HG03520 (cell line): ENCODE data around the gene MSMB.
"Not testable (repeated sequence)": the region's sequence is repeated elsewhere in the genome, so short reads cannot be mapped to it uniquely, and the experiment has no call there.

ENCODE experiments used
- ATAC-seq: cut with Tn5 transposase; IDR thresholded peaks from one replicate; pipeline ENCODE4 v1.9.1; 2021; ENCODE audit warnings: mild to moderate bottlenecking, moderate library complexity; ENCODE audit not compliant: unreplicated experiment

Gene MSMB

GRCh38 chr10:46014683-46015405 is 31.2 kb downstream of the MSMB start:
- no peak for ATAC-seq

GRCh38 chr10:46014206-46014605 is 31.9 kb downstream of the MSMB start:
- ATAC-seq: no peak

GRCh38 chr10:46012746-46013145 is 33.3 kb downstream of the MSMB start:
- no peak for ATAC-seq

GRCh38 chr10:46006219-46006618 is 39.9 kb downstream of the MSMB start:
- ATAC-seq: no peak

GRCh38 chr10:46005383-46005782 is 40.7 kb downstream of the MSMB start:
- ATAC-seq: no peak

- no peak for ATAC-seq
Observed at GRCh38 chr10:46004963-46005362, 41.1 kb downstream of the MSMB start.

GRCh38 chr10:46002916-46003693 is 43.0 kb downstream of the MSMB start:
- no peak for ATAC-seq

GRCh38 chr10:46002189-46002687 is 43.8 kb downstream of the MSMB start:
- not testable (repeated sequence) for ATAC-seq

GRCh38 chr10:46001187-46001756 is 44.8 kb downstream of the MSMB start:
- no peak for ATAC-seq

- no peak for ATAC-seq
Observed at GRCh38 chr10:46000538-46000937, 45.5 kb downstream of the MSMB start.

GRCh38 chr10:45999955-46000354 is 46.1 kb downstream of the MSMB start:
- not testable (repeated sequence) for ATAC-seq

GRCh38 chr10:45997994-45998763 is 47.9 kb downstream of the MSMB start:
- ATAC-seq: no peak

- ATAC-seq: no peak
Observed at GRCh38 chr10:45997557-45997956, 48.5 kb downstream of the MSMB start.

GRCh38 chr10:45985590-45985989 is 60.5 kb downstream of the MSMB start:
- ATAC-seq: not testable (repeated sequence)

- ATAC-seq: not testable (repeated sequence)
Observed at GRCh38 chr10:45984473-45984872, 61.6 kb downstream of the MSMB start.

- ATAC-seq: not testable (repeated sequence)
Observed at GRCh38 chr10:45983538-45984186, 62.4 kb downstream of the MSMB start.
